Peyer's patch (tissue), 4 donors: ENCODE measurements around the gene SRSF7. TPM values are rescaled to one million over a fixed set of nuclear protein-coding genes. Genes with fewer than 3 reads are reported as not detected.

Experiments used
- DNase-seq, 3 donors: peaks; one replicate each; pipeline ENCODE4 v3.0.0-alpha.2; 2017 to 2019
- H3K27ac ChIP-seq, 4 donors: fragments of 200-600 bp; sonication (generic); one replicate each; pipeline ENCODE4 v1.5.1; 2016 to 2019
- H3K27me3 ChIP-seq, 2 donors: fragments of 200-600 bp; sonication (generic); one replicate each; pipeline ENCODE4 v1.5.1; 2019
- H3K36me3 ChIP-seq, 3 donors: fragments of 200-600 bp; sonication (generic); one replicate each; pipeline ENCODE4 v1.5.1; 2016 to 2019
- H3K4me1 ChIP-seq, 4 donors: fragments of 200-600 bp; sonication (generic); one replicate each; pipeline ENCODE4 v1.5.1; 2016 to 2019
- H3K4me3 ChIP-seq, 4 donors: fragments of 200-600 bp; sonication (generic); 1 replicate in 3 of 4; 2 replicates in 1 of 4; pipeline ENCODE4 v1.5.1; 2016 to 2019; ENCODE audit warnings: mild to moderate bottlenecking in 1 of 4
- H3K9me3 ChIP-seq, 4 donors: fragments of 200-600 bp; sonication (generic); one replicate each; pipeline ENCODE4 v1.5.1; 2016 to 2019; ENCODE audit warnings: mild to moderate bottlenecking in 1 of 4
- POLR2A ChIP-seq, 2 donors: fragments of 450-650 bp; IDR thresholded peaks; one replicate each; pipeline ENCODE4 v1.5.1; 2017; ENCODE audit warnings: antibody characterized with exemption in 2 of 2, mild to moderate bottlenecking in 2 of 2, moderate library complexity in 2 of 2
- total RNA-seq, 4 donors: library from RNA; depleted of rRNA; stranded (reverse); fragments of >200 nt; gene quantifications; one replicate each; pipeline ENCODE4 v1.1.0, GENCODE V29; 2016
- TF ChIP-seq, protein P1 (sequence below), 6 experiments: fragments of 450-650 bp in 4 of 6; fragments of 200-600 bp in 2 of 6; sonication (generic) in 1 of 6; IDR thresholded peaks; one replicate each; pipeline ENCODE4 v1.5.1; 2017 to 2019; ENCODE audit warnings: antibody characterized with exemption in 6 of 6, mild to moderate bottlenecking in 3 of 6, moderate library complexity in 1 of 6

Gene SRSF7
- total RNA-seq, 4 donors from 2014 or later: 93.3 to 295 (median 139) TPM

- no peak for DNase-seq
- no peak for TF ChIP-seq POLR2A (IDR thresholded peaks at IDR 0.05)
- TF ChIP-seq, protein P1, sequence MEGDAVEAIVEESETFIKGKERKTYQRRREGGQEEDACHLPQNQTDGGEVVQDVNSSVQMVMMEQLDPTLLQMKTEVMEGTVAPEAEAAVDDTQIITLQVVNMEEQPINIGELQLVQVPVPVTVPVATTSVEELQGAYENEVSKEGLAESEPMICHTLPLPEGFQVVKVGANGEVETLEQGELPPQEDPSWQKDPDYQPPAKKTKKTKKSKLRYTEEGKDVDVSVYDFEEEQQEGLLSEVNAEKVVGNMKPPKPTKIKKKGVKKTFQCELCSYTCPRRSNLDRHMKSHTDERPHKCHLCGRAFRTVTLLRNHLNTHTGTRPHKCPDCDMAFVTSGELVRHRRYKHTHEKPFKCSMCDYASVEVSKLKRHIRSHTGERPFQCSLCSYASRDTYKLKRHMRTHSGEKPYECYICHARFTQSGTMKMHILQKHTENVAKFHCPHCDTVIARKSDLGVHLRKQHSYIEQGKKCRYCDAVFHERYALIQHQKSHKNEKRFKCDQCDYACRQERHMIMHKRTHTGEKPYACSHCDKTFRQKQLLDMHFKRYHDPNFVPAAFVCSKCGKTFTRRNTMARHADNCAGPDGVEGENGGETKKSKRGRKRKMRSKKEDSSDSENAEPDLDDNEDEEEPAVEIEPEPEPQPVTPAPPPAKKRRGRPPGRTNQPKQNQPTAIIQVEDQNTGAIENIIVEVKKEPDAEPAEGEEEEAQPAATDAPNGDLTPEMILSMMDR (IDR thresholded peaks at IDR 0.05): no peak
- Histone ChIP-seq H3K27ac (no peak overlapping the region), H3K4me3 (no peak overlapping the region), H3K36me3 (peaks cover 0 to 5% (median 0%) of the 10 kb centered on the region in 3 donors), H3K27me3 (no peaks in the 10 kb centered on the region), H3K9me3 (no peaks in the 10 kb centered on the region), H3K4me1 (no peaks in the 10 kb centered on the region)
These were observed 52.6 kb downstream of the SRSF7 start for GRCh38 chr2:38698467-38699003.

- H3K4me1 ChIP-seq: peaks cover 0 to 6% (median 1%) of the 10 kb centered on the region in 4 donors
- no peaks in the 10 kb centered on the region for H3K27me3 ChIP-seq
- H3K4me3 ChIP-seq: no peak overlapping the region
- no peaks in the 10 kb centered on the region for H3K9me3 ChIP-seq
- peak overlapping the region in 3 of 4 donors; percentile 13 to 46 (median 38) for H3K27ac ChIP-seq
- H3K36me3 ChIP-seq: peaks cover 0 to 5% (median 0%) of the 10 kb centered on the region in 3 donors
- TF ChIP-seq, protein P1 (IDR thresholded peaks at IDR 0.05): no peak
- no peak for TF ChIP-seq POLR2A (IDR thresholded peaks at IDR 0.05)
- DNase-seq: peak in 2 of 3 donors; percentile 40 to 59
These were observed 53.9 kb downstream of the SRSF7 start for GRCh38 chr2:38697116-38697840.

Other genes starting within 250 kb of the SRSF7 start
- gene HNRNPLL, start 148.4 kb downstream of the SRSF7 start, total RNA-seq: 10 to 100 TPM; 33.3 to 70.1 (median 48.0) TPM
- gene GALM, start 85.2 kb downstream of the SRSF7 start, total RNA-seq: 100 to 1,000 TPM in 1 of 4 donors, 10 to 100 TPM in 3; 68.1 to 118 (median 86.0) TPM
- gene GEMIN6, start 26.8 kb upstream of the SRSF7 start, total RNA-seq: 10 to 100 TPM in 1 of 4 donors, 1 to 10 TPM in 3; 3.9 to 12.4 (median 6.8) TPM
- 10 to 100 TPM in 1 of 4 donors, 1 to 10 TPM in 3; 4.5 to 69.3 (median 7.3) TPM for gene DHX57, start 124.6 kb upstream of the SRSF7 start, total RNA-seq
- gene MORN2, start 124.6 kb upstream of the SRSF7 start, total RNA-seq: 10 to 100 TPM in 1 of 4 donors, 1 to 10 TPM in 3; 2.5 to 25.6 (median 6.2) TPM
- 1 to 10 TPM in 1 of 4 donors, under 1 TPM in 2, not detected in 1; 0.18 to 1.3 (median 0.28) TPM for gene ARHGEF33, start 138.5 kb upstream of the SRSF7 start, total RNA-seq